Colonic mucosa (tissue), 4 donors: ENCODE data around the gene CERS6. TPM values are rescaled to one million over a fixed set of nuclear protein-coding genes. Genes with fewer than 3 reads are reported as not detected.
"Not testable (repeated sequence)": the region's sequence is repeated elsewhere in the genome, so short reads cannot be mapped to it uniquely, and the experiment has no call there.

Source experiments
- DNase-seq: peaks from one replicate; pipeline ENCODE4 v3.0.0-alpha.2; 2020
- H3K27ac ChIP-seq: fragments of 200-600 bp; one replicate; pipeline ENCODE4 v1.8.0; 2021
- H3K27me3 ChIP-seq: fragments of 200-600 bp; one replicate; pipeline ENCODE4 v1.8.0; 2021
- H3K36me3 ChIP-seq: fragments of 200-600 bp; one replicate; pipeline ENCODE4 v1.8.0; 2021
- H3K4me1 ChIP-seq: fragments of 200-600 bp; one replicate; pipeline ENCODE4 v1.8.0; 2021; ENCODE audit warnings: mild to moderate bottlenecking
- H3K4me3 ChIP-seq: fragments of 200-600 bp; one replicate; pipeline ENCODE4 v1.8.0; 2021
- H3K9ac ChIP-seq, 2 donors: one replicate each; pipeline ENCODE4 v1.7.0; 2013; ENCODE audit warnings: control low read depth in 2 of 2, low read depth in 2 of 2, low read length in 2 of 2
- H3K9me3 ChIP-seq: fragments of 200-600 bp; one replicate; pipeline ENCODE4 v1.8.0; 2021
- CTCF ChIP-seq: fragments of 200-600 bp; IDR thresholded peaks from one replicate; pipeline ENCODE4 v1.8.0; 2022; ENCODE audit warnings: antibody characterized with exemption, mild to moderate bottlenecking
- intact Hi-C: fragments of 100-400 bp; cut with DNase I; formaldehyde crosslinking; loops from one replicate; pipeline ENCODE4 v1.14.1; 2022
- total RNA-seq, 2 donors: library from RNA; stranded (reverse); fragmentation: NEBNext Ultra II Directional in 1 of 2; extraction: Animal tissue kit (Norgen Biotek cat#: 25700) in 1 of 2; gene quantifications; one replicate each; pipeline ENCODE4 v1.2.1, GENCODE V29; 2021
- donor health status: healthy.
- donor health status: DM: no; HTN: no; CAD: no.
- donor health status: DM: no; HTN: no; CAD: no.

Gene CERS6
- total RNA-seq, 2 donors from 2014 or later, result 56.7 to 75.9 TPM

GRCh38 chr2:168757223-168757622 lies 301.2 kb downstream of the CERS6 start:
- DNase-seq, result no peak
- Histone ChIP-seq H3K4me3 (no peak overlapping the region), H3K9ac (no peak overlapping the region), H3K9me3 (no peaks in the 10 kb centered on the region), H3K36me3 (no peaks in the 10 kb centered on the region), H3K27me3 (no peaks in the 10 kb centered on the region), H3K4me1 (no peaks in the 10 kb centered on the region), H3K27ac (no peak overlapping the region)
- TF ChIP-seq CTCF, result no peak
- intact Hi-C loops, result loop anchor here (5.0 kb wide), 1 partner anchor 410 kb away; no protein-coding TSS in a partner anchor

GRCh38 chr2:168758970-168759820 lies 303.1 kb downstream of the CERS6 start:
- no peak for DNase-seq
- H3K4me1 ChIP-seq, result no peaks in the 10 kb centered on the region
- intact Hi-C loops, result loop anchor here (5.0 kb wide), 1 partner anchor 412 kb away; no protein-coding TSS in a partner anchor
- H3K27ac ChIP-seq, result no peak overlapping the region
- no peaks in the 10 kb centered on the region for H3K27me3 ChIP-seq
- H3K4me3 ChIP-seq, result no peak overlapping the region
- no peaks in the 10 kb centered on the region for H3K36me3 ChIP-seq
- no peaks in the 10 kb centered on the region for H3K9me3 ChIP-seq
- TF ChIP-seq CTCF, result peak; percentile 50
- no peak overlapping the region for H3K9ac ChIP-seq

GRCh38 chr2:168765401-168765800 lies 309.3 kb downstream of the CERS6 start:
- intact Hi-C loops, result no loop called here
- no peaks in the 10 kb centered on the region for H3K36me3 ChIP-seq

GRCh38 chr2:168766600-168766999 lies 310.5 kb downstream of the CERS6 start:
- Histone ChIP-seq H3K4me3 (no peak overlapping the region), H3K27me3 (no peaks in the 10 kb centered on the region), H3K36me3 (no peaks in the 10 kb centered on the region), H3K9me3 (no peaks in the 10 kb centered on the region), H3K4me1 (no peaks in the 10 kb centered on the region), H3K27ac (no peak overlapping the region), H3K9ac (no peak overlapping the region)
- no peak for DNase-seq
- intact Hi-C loops, result no loop called here
- TF ChIP-seq CTCF, result no peak

More at GRCh38 chr2:168765401-168765800, 309.3 kb downstream of the CERS6 start:
- Histone ChIP-seq H3K27me3 (no peaks in the 10 kb centered on the region), H3K4me3 (no peak overlapping the region), H3K4me1 (no peaks in the 10 kb centered on the region), H3K27ac (no peak overlapping the region), H3K9me3 (no peaks in the 10 kb centered on the region), H3K9ac (no peak overlapping the region)
- no peak for TF ChIP-seq CTCF
- DNase-seq, result no peak

GRCh38 chr2:168767258-168767657 lies 311.2 kb downstream of the CERS6 start:
- no peaks in the 10 kb centered on the region for H3K36me3 ChIP-seq
- H3K4me1 ChIP-seq, result no peaks in the 10 kb centered on the region
- no peak overlapping the region for H3K27ac ChIP-seq
- DNase-seq, result no peak
- no peaks in the 10 kb centered on the region for H3K9me3 ChIP-seq
- H3K9ac ChIP-seq, result no peak overlapping the region
- intact Hi-C loops, result no loop called here
- no peak overlapping the region for H3K4me3 ChIP-seq
- no peaks in the 10 kb centered on the region for H3K27me3 ChIP-seq
- no peak for TF ChIP-seq CTCF

GRCh38 chr2:168768357-168768756 lies 312.3 kb downstream of the CERS6 start:
- H3K27me3 ChIP-seq, H3K9ac ChIP-seq, H3K27ac ChIP-seq, H3K9me3 ChIP-seq, intact Hi-C loops, H3K4me1 ChIP-seq, H3K36me3 ChIP-seq, DNase-seq, H3K4me3 ChIP-seq: not testable (repeated sequence)
